Measurements from ENCODE around the gene PGA3.

Gene PGA3

GRCh38 chr11:61193596-61193995 is 9.7 kb upstream of the PGA3 start:
- ATAC-seq (ENCODE audit: low read depth) (no peak), DNase-seq (ENCODE audit: low spot score) (no peak)
- no peak overlapping the region for H3K4me3 ChIP-seq (ENCODE audit: severe bottlenecking)
- no peaks in the 10 kb centered on the region for H3K36me3 ChIP-seq (ENCODE audit: low read depth)
- no peaks in the 10 kb centered on the region for H3K4me1 ChIP-seq (ENCODE audit: insufficient read depth, poor library complexity, severe bottlenecking)
- no peaks in the 10 kb centered on the region for H3K27me3 ChIP-seq (ENCODE audit: insufficient read depth, poor library complexity, severe bottlenecking)
- no peak overlapping the region for H3K27ac ChIP-seq (ENCODE audit: poor library complexity, severe bottlenecking)
- no peaks in the 10 kb centered on the region for H3K9me3 ChIP-seq (ENCODE audit: severe bottlenecking)
- no peak for TF ChIP-seq CTCF (IDR thresholded peaks at IDR 0.05; ENCODE audit: poor library complexity, severe bottlenecking)

GRCh38 chr11:61194169-61194671 is 9.1 kb upstream of the PGA3 start:
- Histone ChIP-seq H3K4me3 (ENCODE audit: severe bottlenecking) (no peak overlapping the region), H3K36me3 (ENCODE audit: low read depth) (no peaks in the 10 kb centered on the region), H3K9me3 (ENCODE audit: severe bottlenecking) (no peaks in the 10 kb centered on the region), H3K27ac (ENCODE audit: poor library complexity, severe bottlenecking) (no peak overlapping the region), H3K4me1 (ENCODE audit: insufficient read depth, poor library complexity, severe bottlenecking) (no peaks in the 10 kb centered on the region), H3K27me3 (ENCODE audit: insufficient read depth, poor library complexity, severe bottlenecking) (no peaks in the 10 kb centered on the region)
- ATAC-seq (ENCODE audit: low read depth) (no peak), DNase-seq (ENCODE audit: low spot score) (no peak)
- no peak for TF ChIP-seq CTCF (IDR thresholded peaks at IDR 0.05; ENCODE audit: poor library complexity, severe bottlenecking)

- DNase-seq (ENCODE audit: low spot score) (no peak), ATAC-seq (ENCODE audit: low read depth) (no peak)
- no peaks in the 10 kb centered on the region for H3K4me1 ChIP-seq (ENCODE audit: insufficient read depth, poor library complexity, severe bottlenecking)
- no peaks in the 10 kb centered on the region for H3K9me3 ChIP-seq (ENCODE audit: severe bottlenecking)
- H3K36me3 ChIP-seq (ENCODE audit: low read depth), result no peaks in the 10 kb centered on the region
- H3K27ac ChIP-seq (ENCODE audit: poor library complexity, severe bottlenecking), result no peak overlapping the region
- no peak overlapping the region for H3K4me3 ChIP-seq (ENCODE audit: severe bottlenecking)
- H3K27me3 ChIP-seq (ENCODE audit: insufficient read depth, poor library complexity, severe bottlenecking), result no peaks in the 10 kb centered on the region
- TF ChIP-seq CTCF (IDR thresholded peaks at IDR 0.05; ENCODE audit: poor library complexity, severe bottlenecking), result no peak
Observed at GRCh38 chr11:61194981-61195695, 8.2 kb upstream of the PGA3 start.

GRCh38 chr11:61195719-61196118 is 7.6 kb upstream of the PGA3 start:
- no peak for DNase-seq (ENCODE audit: low spot score)

More at GRCh38 chr11:61195719-61196118, 7.6 kb upstream of the PGA3 start:
- no peak for TF ChIP-seq CTCF (IDR thresholded peaks at IDR 0.05; ENCODE audit: poor library complexity, severe bottlenecking)
- no peaks in the 10 kb centered on the region for H3K4me1 ChIP-seq (ENCODE audit: insufficient read depth, poor library complexity, severe bottlenecking)
- H3K27ac ChIP-seq (ENCODE audit: poor library complexity, severe bottlenecking), result no peak overlapping the region
- no peak for ATAC-seq (ENCODE audit: low read depth)
- no peaks in the 10 kb centered on the region for H3K36me3 ChIP-seq (ENCODE audit: low read depth)
- H3K27me3 ChIP-seq (ENCODE audit: insufficient read depth, poor library complexity, severe bottlenecking), result no peaks in the 10 kb centered on the region
- H3K4me3 ChIP-seq (ENCODE audit: severe bottlenecking), result no peak overlapping the region
- H3K9me3 ChIP-seq (ENCODE audit: severe bottlenecking), result no peaks in the 10 kb centered on the region

Data from RWPE2 (cell line).